Measurements from ENCODE around the gene SMCO3.
A peak's percentile ranks its signal among the peaks of the same experiment; 100 is the strongest.

The SMCO3 gene

GRCh38 chr12:14803011-14803829 lies 10.8 kb downstream of the SMCO3 start, which contains the start of the genes C12orf60 and WBP11:
C12orf60 (plus strand) TSS chr12:14803670; CDS start chr12:14822936, 19,266 bp downstream.
WBP11 (minus strand) TSS chr12:14803478; CDS start chr12:14801383, 2,095 bp downstream.
- peaks cover 16% of the 10 kb centered on the region for H3K36me3 ChIP-seq
- H3K9me3 ChIP-seq, result no peaks in the 10 kb centered on the region
- no peaks in the 10 kb centered on the region; the same call in 1 of the 2 replicates for H3K4me1 ChIP-seq
- H3K27me3 ChIP-seq, result no peaks in the 10 kb centered on the region
- H3K4me3 ChIP-seq (ENCODE audit: low read depth, low read length), result peak within 1 kb of the TSS; percentile 96
- TF ChIP-seq, protein P1, sequence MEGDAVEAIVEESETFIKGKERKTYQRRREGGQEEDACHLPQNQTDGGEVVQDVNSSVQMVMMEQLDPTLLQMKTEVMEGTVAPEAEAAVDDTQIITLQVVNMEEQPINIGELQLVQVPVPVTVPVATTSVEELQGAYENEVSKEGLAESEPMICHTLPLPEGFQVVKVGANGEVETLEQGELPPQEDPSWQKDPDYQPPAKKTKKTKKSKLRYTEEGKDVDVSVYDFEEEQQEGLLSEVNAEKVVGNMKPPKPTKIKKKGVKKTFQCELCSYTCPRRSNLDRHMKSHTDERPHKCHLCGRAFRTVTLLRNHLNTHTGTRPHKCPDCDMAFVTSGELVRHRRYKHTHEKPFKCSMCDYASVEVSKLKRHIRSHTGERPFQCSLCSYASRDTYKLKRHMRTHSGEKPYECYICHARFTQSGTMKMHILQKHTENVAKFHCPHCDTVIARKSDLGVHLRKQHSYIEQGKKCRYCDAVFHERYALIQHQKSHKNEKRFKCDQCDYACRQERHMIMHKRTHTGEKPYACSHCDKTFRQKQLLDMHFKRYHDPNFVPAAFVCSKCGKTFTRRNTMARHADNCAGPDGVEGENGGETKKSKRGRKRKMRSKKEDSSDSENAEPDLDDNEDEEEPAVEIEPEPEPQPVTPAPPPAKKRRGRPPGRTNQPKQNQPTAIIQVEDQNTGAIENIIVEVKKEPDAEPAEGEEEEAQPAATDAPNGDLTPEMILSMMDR (IDR thresholded peaks at IDR 0.05; ENCODE audit: low read depth, low read length), result no peak
- DNase-seq, result peak; percentile 93

DNA sequence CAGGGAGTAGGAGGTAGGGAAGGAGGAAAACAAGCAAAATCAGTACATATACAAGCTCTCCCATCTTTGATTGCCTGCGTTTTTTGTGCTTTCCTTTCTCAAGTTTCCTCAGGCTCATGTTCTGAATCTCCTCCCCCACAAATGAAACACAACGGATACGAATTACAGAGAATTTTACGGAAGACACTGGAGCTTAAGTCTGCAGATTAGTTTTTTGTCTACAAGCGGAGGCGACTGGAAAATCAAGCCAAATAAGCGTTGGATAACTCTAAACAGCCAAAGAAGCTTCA lies 11.3 kb downstream of the SMCO3 start:
- Histone ChIP-seq H3K9me3 (no peaks in the 10 kb centered on the region), H3K4me1 (no peaks in the 10 kb centered on the region; the same call in 1 of the 2 replicates), H3K36me3 (peaks cover 21% of the 10 kb centered on the region), H3K27me3 (no peaks in the 10 kb centered on the region), H3K4me3 (ENCODE audit: low read depth, low read length) (peak overlapping the region; percentile 96)
- TF ChIP-seq, protein P1 (IDR thresholded peaks at IDR 0.05; ENCODE audit: low read depth, low read length), result no peak
- no peak for DNase-seq

GRCh38 chr12:14802247-14802646 lies 11.7 kb downstream of the SMCO3 start:
- TF ChIP-seq, protein P1 (IDR thresholded peaks at IDR 0.05; ENCODE audit: low read depth, low read length), result no peak
- peak overlapping the region; percentile 96 for H3K4me3 ChIP-seq (ENCODE audit: low read depth, low read length)
- peaks cover 25% of the 10 kb centered on the region for H3K36me3 ChIP-seq
- DNase-seq, result no peak
- H3K27me3 ChIP-seq, result no peaks in the 10 kb centered on the region
- no peaks in the 10 kb centered on the region for H3K9me3 ChIP-seq
- H3K4me1 ChIP-seq, result no peaks in the 10 kb centered on the region; the same call in 1 of the 2 replicates

DNA sequence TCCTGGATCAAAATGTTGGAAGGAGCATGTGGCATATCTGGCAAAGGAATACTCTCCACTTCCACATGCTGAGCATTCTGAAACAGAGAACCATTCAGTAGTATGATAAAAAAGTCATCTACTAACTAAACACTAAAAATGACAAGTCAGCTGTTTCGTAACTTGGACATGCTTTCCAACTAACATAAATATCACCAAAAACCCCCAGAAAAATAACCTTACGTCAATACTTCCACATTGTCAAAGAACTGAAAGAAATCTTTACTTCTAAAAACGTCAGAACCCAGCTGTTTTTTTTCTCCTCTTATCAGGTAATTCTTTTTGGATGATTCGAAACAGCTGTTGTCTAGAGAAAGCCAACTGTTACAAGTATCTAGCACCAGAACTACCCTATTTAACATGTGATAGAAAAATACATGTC lies 18.9 kb downstream of the SMCO3 start:
- no peak overlapping the region for H3K4me3 ChIP-seq (ENCODE audit: low read depth, low read length)
- DNase-seq, result no peak
- TF ChIP-seq, protein P1 (IDR thresholded peaks at IDR 0.05; ENCODE audit: low read depth, low read length), result no peak
- peaks cover 96% of the 10 kb centered on the region for H3K36me3 ChIP-seq
- H3K4me1 ChIP-seq, result no peaks in the 10 kb centered on the region
- no peaks in the 10 kb centered on the region for H3K27me3 ChIP-seq
- H3K9me3 ChIP-seq, result no peaks in the 10 kb centered on the region

DNA sequence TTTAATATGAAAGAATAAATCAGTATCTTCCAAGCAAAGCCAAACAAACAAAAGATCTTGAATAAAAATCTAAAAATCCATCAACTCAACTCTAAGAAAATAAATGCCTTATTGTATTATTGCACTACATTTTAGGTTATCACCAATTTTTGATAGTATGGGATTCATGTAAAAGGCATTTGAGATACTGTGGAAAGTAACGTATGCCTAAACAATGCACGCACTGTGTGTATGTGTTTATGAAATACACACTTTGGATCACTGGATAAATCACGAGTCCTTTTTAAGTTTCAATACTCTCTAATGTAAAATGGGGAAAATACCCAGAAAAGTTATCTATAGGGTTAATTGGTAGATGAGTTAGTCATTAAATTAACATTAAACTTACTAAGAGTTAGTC lies 28.4 kb downstream of the SMCO3 start:
- DNase-seq, result no peak
- peaks cover 70% of the 10 kb centered on the region for H3K36me3 ChIP-seq
- TF ChIP-seq, protein P1 (IDR thresholded peaks at IDR 0.05; ENCODE audit: low read depth, low read length), result no peak
- H3K4me3 ChIP-seq (ENCODE audit: low read depth, low read length), result no peak overlapping the region
- H3K27me3 ChIP-seq, result no peaks in the 10 kb centered on the region
- H3K9me3 ChIP-seq, result no peaks in the 10 kb centered on the region
- H3K4me1 ChIP-seq, result no peaks in the 10 kb centered on the region; the same call in 1 of the 2 replicates

GRCh38 chr12:14784471-14784870 lies 29.5 kb downstream of the SMCO3 start:
- no peaks in the 10 kb centered on the region for H3K27me3 ChIP-seq
- TF ChIP-seq, protein P1 (IDR thresholded peaks at IDR 0.05; ENCODE audit: low read depth, low read length), result no peak
- DNase-seq, result no peak
- H3K36me3 ChIP-seq, result peaks cover 59% of the 10 kb centered on the region
- H3K4me1 ChIP-seq, result no peaks in the 10 kb centered on the region; the same call in 1 of the 2 replicates
- H3K9me3 ChIP-seq, result no peaks in the 10 kb centered on the region
- no peak overlapping the region for H3K4me3 ChIP-seq (ENCODE audit: low read depth, low read length)

Data from BE2C (cell line).